Sigmoid colon (tissue), 4 donors: ENCODE data around the gene NBEAL1.

Source experiments
- EP300 ChIP-seq, 4 donors: sonication (generic); formaldehyde crosslinking; IDR thresholded peaks; one replicate each; pipeline ENCODE4 v1.6.1; 2017; ENCODE audit warnings: antibody characterized with exemption in 4 of 4
- POLR2A ChIP-seq, 2 donors: fragments of 450-650 bp; IDR thresholded peaks; one replicate each; pipeline ENCODE4 v1.6.1; 2016; ENCODE audit warnings: antibody characterized with exemption in 2 of 2, mild to moderate bottlenecking in 2 of 2, moderate library complexity in 2 of 2
- POLR2AphosphoS5 ChIP-seq, 4 donors: sonication (generic); formaldehyde crosslinking; IDR thresholded peaks; one replicate each; pipeline ENCODE4 v1.6.1; 2017; ENCODE audit warnings: antibody characterized with exemption in 4 of 4
- TF ChIP-seq, protein P1 (sequence below), 4 experiments: fragments of 450-650 bp in 3 of 4; fragments of 200-600 bp in 1 of 4; IDR thresholded peaks; one replicate each; pipeline ENCODE4 v1.5.1; 2016 to 2019; ENCODE audit warnings: antibody characterized with exemption in 4 of 4, mild to moderate bottlenecking in 3 of 4, moderate library complexity in 2 of 4

- TF ChIP-seq, protein P1, sequence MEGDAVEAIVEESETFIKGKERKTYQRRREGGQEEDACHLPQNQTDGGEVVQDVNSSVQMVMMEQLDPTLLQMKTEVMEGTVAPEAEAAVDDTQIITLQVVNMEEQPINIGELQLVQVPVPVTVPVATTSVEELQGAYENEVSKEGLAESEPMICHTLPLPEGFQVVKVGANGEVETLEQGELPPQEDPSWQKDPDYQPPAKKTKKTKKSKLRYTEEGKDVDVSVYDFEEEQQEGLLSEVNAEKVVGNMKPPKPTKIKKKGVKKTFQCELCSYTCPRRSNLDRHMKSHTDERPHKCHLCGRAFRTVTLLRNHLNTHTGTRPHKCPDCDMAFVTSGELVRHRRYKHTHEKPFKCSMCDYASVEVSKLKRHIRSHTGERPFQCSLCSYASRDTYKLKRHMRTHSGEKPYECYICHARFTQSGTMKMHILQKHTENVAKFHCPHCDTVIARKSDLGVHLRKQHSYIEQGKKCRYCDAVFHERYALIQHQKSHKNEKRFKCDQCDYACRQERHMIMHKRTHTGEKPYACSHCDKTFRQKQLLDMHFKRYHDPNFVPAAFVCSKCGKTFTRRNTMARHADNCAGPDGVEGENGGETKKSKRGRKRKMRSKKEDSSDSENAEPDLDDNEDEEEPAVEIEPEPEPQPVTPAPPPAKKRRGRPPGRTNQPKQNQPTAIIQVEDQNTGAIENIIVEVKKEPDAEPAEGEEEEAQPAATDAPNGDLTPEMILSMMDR (IDR thresholded peaks at IDR 0.05): no peak
- TF ChIP-seq POLR2A (IDR thresholded peaks at IDR 0.05) (no peak), EP300 (IDR thresholded peaks at IDR 0.05) (no peak), POLR2AphosphoS5 (IDR thresholded peaks at IDR 0.05) (no peak)
These were observed 46.7 kb downstream of the NBEAL1 start for GRCh38 chr2:203061346-203061745.
